ENCODE measurements around the gene SRD5A3. TPM values are rescaled to one million over a fixed set of nuclear protein-coding genes. Genes with fewer than 3 reads are reported as not detected.

The SRD5A3 gene
- total RNA-seq, 1 experiment from 2014 or later = 24.0 TPM

GRCh38 chr4:55337944-55338343 lies 8.1 kb upstream of the SRD5A3 start (continued):
- TF ChIP-seq TEAD4 (CRISPR knock-in tag; IDR thresholded peaks at IDR 0.05) = no peak

- TF ChIP-seq HMGXB4 (CRISPR knock-in tag; IDR thresholded peaks at IDR 0.05) (no peak), IRF2 (CRISPR knock-in tag; IDR thresholded peaks at IDR 0.05; ENCODE audit: borderline replicate concordance, low read depth) (no peak), KAT7 (CRISPR knock-in tag; IDR thresholded peaks at IDR 0.05; ENCODE audit: borderline replicate concordance) (no peak), NFE2L1 (CRISPR knock-in tag; IDR thresholded peaks at IDR 0.05) (no peak), NR1H2 (CRISPR knock-in tag; IDR thresholded peaks at IDR 0.05) (no peak), ZNF317 (CRISPR knock-in tag; IDR thresholded peaks at IDR 0.05; ENCODE audit: borderline replicate concordance, low read depth) (no peak), USF2 (CRISPR knock-in tag; IDR thresholded peaks at IDR 0.05) (no peak), CDX4 (CRISPR knock-in tag; IDR thresholded peaks at IDR 0.05; ENCODE audit: borderline replicate concordance) (no peak), SOX15 (CRISPR knock-in tag; IDR thresholded peaks at IDR 0.05) (no peak), ZNF512 (CRISPR knock-in tag; IDR thresholded peaks at IDR 0.05; ENCODE audit: borderline replicate concordance) (no peak)
- Mint-ChIP-seq H3K27me3 (ENCODE audit: low read depth) (no peaks in the 10 kb centered on the region), H3K27ac (no peak overlapping the region), H3K36me3 (no peaks in the 10 kb centered on the region), H3K4me3 (no peak overlapping the region), H3K4me1 (peaks cover 20% of the 10 kb centered on the region), H3K9me3 (peaks cover 13% of the 10 kb centered on the region)
- ATAC-seq (no peak), DNase-seq (ENCODE audit: low spot score) (no peak)
- CTCF ChIA-PET = no interaction called here
- POLR2A ChIA-PET = no interaction called here
These were observed 7.6 kb upstream of the SRD5A3 start for GRCh38 chr4:55338486-55338885.

- no peak overlapping the region for H3K4me3 Mint-ChIP-seq
- no peak for ATAC-seq
- H3K27ac Mint-ChIP-seq = no peak overlapping the region
- peaks cover 25% of the 10 kb centered on the region for H3K4me1 Mint-ChIP-seq
- no peaks in the 10 kb centered on the region for H3K27me3 Mint-ChIP-seq (ENCODE audit: low read depth)
- DNase-seq (ENCODE audit: low spot score) = no peak
- H3K9me3 Mint-ChIP-seq = peaks cover 13% of the 10 kb centered on the region
- POLR2A ChIA-PET = no interaction called here
- TF ChIP-seq AFF4 (CRISPR knock-in tag; IDR thresholded peaks at IDR 0.05; ENCODE audit: borderline replicate concordance) (no peak), ZNF121 (CRISPR knock-in tag; IDR thresholded peaks at IDR 0.05) (no peak)
- CTCF ChIA-PET = no interaction called here
- H3K36me3 Mint-ChIP-seq = no peaks in the 10 kb centered on the region
These were observed 5.8 kb upstream of the SRD5A3 start for GRCh38 chr4:55340266-55340665.

All from WTC11 (cell line).